ENCODE data around the gene RRAGC.

The RRAGC gene

GRCh38 chr1:38859561-38860453 lies at the start of gene RRAGC:
Gene RRAGC, minus strand, starts transcription at chr1:38859772. Its CDS starts 126 bp downstream, at chr1:38859646.
- TF ChIP-seq CTCF (IDR thresholded peaks at IDR 0.05) = no peak

GRCh38 chr1:38908821-38909220 lies 49.2 kb upstream of the RRAGC start:
- TF ChIP-seq CTCF (IDR thresholded peaks at IDR 0.05) = no peak

- no peak for TF ChIP-seq CTCF (IDR thresholded peaks at IDR 0.05)
Observed at GRCh38 chr1:38905985-38906384, 46.4 kb upstream of the RRAGC start.

- no peak for TF ChIP-seq CTCF (IDR thresholded peaks at IDR 0.05)
Observed at GRCh38 chr1:38899560-38899959, 40.0 kb upstream of the RRAGC start.

GRCh38 chr1:38898653-38899230 lies 39.2 kb upstream of the RRAGC start:
- no peak for TF ChIP-seq CTCF (IDR thresholded peaks at IDR 0.05)

GRCh38 chr1:38896169-38896568 lies 36.6 kb upstream of the RRAGC start:
- TF ChIP-seq CTCF (IDR thresholded peaks at IDR 0.05) = no peak

GRCh38 chr1:38892976-38893375 lies 33.4 kb upstream of the RRAGC start:
- no peak for TF ChIP-seq CTCF (IDR thresholded peaks at IDR 0.05)
